ENCODE results near the gene ROMO1. TPM values are rescaled to one million over a fixed set of nuclear protein-coding genes. Genes with fewer than 3 reads are reported as not detected.

ROMO1 gene
- total RNA-seq, 1 donor from 2014 or later: 131 TPM

DNA sequence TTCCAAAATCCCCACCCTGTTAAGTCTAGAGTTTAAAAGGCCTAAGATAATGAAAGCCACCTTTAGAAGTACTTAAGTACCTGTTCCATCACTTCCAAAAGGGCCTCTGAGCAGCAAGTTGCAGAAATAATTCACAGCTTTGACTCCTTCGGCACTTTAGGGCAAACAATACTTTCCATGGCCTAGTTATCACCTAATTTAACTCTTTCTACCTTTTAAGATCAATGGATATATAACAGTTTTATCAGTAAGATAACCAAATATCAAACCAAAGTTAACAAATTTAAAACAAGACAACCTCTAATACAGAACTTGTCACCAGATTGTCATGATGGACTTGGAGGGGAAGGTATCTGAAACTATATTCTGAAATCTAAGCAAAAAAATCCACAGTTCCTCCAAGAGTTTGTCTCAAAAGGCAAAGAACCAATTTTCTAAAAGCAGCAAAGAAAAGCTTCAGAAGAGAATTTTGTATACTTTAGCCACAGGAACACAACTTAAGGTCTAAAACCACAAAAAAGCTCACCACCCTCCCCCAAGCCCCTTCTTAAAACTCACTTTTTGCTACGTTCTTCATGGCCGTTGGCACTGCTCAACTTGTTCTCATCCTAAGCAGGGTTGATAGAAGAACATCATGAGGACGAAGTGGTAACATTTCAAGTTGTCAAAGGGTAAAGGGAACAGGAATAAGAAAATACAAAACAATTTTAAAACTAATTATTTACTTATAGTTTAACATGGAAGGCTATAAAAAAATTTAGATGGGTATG is 39.4 kb downstream of the ROMO1 start:
- peak overlapping the region; percentile 51 for H3K4me3 Mint-ChIP-seq
- DNase-seq (ENCODE audit: extremely low spot score, unreplicated experiment): no peak
- peaks cover 6% of the 10 kb centered on the region for H3K27me3 Mint-ChIP-seq
- H3K4me1 Mint-ChIP-seq (ENCODE audit: unreplicated experiment): peaks cover 25% of the 10 kb centered on the region
- TF ChIP-seq CTCF (conservative IDR thresholded peaks at IDR 0.05): no peak
- H3K9me3 Mint-ChIP-seq: no peaks in the 10 kb centered on the region
- peaks cover 53% of the 10 kb centered on the region for H3K36me3 Mint-ChIP-seq
- peak overlapping the region; percentile 48 for H3K27ac Mint-ChIP-seq

GRCh38 chr20:35739294-35740163 is 40.3 kb downstream of the ROMO1 start:
- peak overlapping the region; percentile 97 for H3K4me3 Mint-ChIP-seq
- H3K27ac Mint-ChIP-seq: peak overlapping the region; percentile 99
- H3K9me3 Mint-ChIP-seq: no peaks in the 10 kb centered on the region
- H3K27me3 Mint-ChIP-seq: peaks cover 6% of the 10 kb centered on the region
- TF ChIP-seq CTCF (conservative IDR thresholded peaks at IDR 0.05): peak; percentile 58
- peaks cover 45% of the 10 kb centered on the region for H3K36me3 Mint-ChIP-seq
- peaks cover 32% of the 10 kb centered on the region for H3K4me1 Mint-ChIP-seq (ENCODE audit: unreplicated experiment)
- no peak for DNase-seq (ENCODE audit: extremely low spot score, unreplicated experiment)

DNA sequence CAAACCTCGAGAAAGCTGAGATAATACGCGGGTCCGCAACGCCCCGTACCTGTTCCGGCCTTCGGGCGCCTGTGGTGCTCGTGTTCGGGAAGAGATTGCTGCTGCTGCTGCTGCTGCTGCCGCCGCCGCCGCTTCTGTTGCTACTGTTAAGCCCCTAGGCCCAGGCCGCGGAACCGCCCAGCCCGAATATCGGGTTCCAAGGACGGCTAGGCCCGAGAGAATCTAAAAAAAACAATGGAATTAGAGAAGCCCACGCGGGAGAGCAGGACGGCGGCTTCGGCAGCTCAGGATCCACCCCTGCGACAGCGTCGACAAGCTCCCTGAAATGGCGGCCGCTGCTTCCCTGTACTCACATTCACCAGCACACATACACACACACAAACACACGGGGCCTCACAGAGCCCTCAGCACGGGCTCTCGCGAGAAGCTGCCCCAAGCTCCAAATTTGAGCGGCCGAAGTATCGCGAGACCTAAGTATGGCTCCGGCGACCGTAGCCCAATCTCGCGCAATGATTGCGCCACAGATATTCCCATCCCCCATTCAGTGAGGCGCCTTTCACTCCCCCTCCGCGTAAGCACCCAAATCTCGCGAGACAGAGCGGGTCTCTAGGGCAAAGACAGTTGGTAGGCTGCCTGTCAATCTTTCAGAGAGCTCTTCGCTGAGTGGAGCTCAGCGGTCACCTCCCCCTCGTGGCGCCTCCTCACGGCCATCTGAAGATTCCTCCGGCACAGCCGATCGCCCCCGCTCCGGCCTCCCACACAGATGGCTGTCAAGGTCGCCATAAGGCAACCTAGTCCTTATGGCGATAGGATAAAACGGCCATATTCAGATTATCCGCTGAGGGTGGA is 42.9 kb downstream of the ROMO1 start, which contains the start of gene RBM39:
Gene RBM39 (minus strand): TSS at position 369 of the 849 bp plus-strand sequence. CDS start 1,386 bp downstream, outside the sequence.
- Mint-ChIP-seq H3K9me3 (no peaks in the 10 kb centered on the region), H3K4me3 (peak within 1 kb of the TSS; percentile 97), H3K27ac (peak within 1 kb of the TSS; percentile 99), H3K36me3 (peaks cover 33% of the 10 kb centered on the region), H3K27me3 (peaks cover 6% of the 10 kb centered on the region), H3K4me1 (ENCODE audit: unreplicated experiment) (peaks cover 30% of the 10 kb centered on the region)
- peak; percentile 99 for DNase-seq (ENCODE audit: extremely low spot score, unreplicated experiment)
- peak; percentile 48 for TF ChIP-seq CTCF (conservative IDR thresholded peaks at IDR 0.05)

DNA sequence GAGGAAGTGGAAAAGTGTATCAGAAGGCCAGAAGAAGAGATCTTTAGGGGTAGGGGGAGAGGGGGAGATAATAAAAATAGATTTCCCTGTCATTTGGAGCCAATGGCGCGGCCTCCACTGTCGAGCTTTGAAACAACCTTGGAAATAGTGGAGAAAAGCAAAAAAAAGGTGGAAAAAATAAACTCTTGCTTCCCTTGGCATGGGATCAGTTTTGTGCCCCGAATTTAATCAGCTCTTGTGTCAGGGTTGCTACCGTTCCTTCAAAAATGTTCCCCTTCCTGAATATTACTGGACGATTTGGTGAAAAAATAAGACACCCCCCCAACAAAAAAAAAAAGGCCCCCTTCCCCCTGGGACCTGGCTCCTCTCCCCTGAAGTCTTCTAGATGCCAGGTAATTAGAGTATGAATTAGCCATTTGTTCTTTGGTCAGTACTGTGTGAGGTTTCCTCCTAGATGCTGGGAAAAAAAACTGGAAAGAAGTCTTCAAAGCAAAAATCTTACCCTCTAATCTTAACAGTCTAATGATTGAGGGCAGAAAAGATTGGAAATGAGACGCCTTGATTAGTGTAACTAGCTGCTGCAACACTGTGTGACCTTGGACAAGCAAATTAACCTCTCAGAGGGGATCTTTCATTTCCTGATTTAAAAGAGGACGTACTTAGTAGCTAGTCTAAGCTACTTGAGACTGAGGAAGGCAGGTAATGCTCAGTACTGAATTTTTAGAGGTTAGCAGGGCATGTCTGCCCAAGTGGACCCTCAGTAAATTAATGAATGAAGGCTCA is 43.7 kb downstream of the ROMO1 start:
- peak; percentile 11 for TF ChIP-seq CTCF (conservative IDR thresholded peaks at IDR 0.05)
- Mint-ChIP-seq H3K36me3 (peaks cover 33% of the 10 kb centered on the region), H3K27me3 (peaks cover 6% of the 10 kb centered on the region), H3K4me1 (ENCODE audit: unreplicated experiment) (peaks cover 30% of the 10 kb centered on the region), H3K4me3 (peak overlapping the region; percentile 97), H3K27ac (peak overlapping the region; percentile 99), H3K9me3 (no peaks in the 10 kb centered on the region)
- no peak for DNase-seq (ENCODE audit: extremely low spot score, unreplicated experiment)
